HEK293 (cell line): ENCODE measurements around the gene P2RX7.

Experiments
- CTCF ChIA-PET: fragments of 350-600 bp; formaldehyde crosslinking; extraction: SDS; loops from one replicate; lab custom pipeline; 2021; ENCODE audit warnings: antibody characterized with exemption; lab: Yijun Ruan, JAX
- POLR2A ChIA-PET: fragments of 300-600 bp; formaldehyde crosslinking; extraction: SDS; loops from one replicate; lab custom pipeline; 2020; ENCODE audit warnings: antibody characterized with exemption, inconsistent platforms; lab: Yijun Ruan, JAX
- H3K27ac ChIP-seq: fragments of 200-500 bp; sonication (Bioruptor generic); 2 replicates; pipeline ENCODE4 v1.5.1; 2014; ENCODE audit warnings: low read depth, low read length, control low read depth, inconsistent platforms; ENCODE audit errors: extremely low read depth
- H3K36me3 ChIP-seq, 2 experiments: fragments of 200-500 bp in 1 of 2; sonication (Bioruptor generic) in 1 of 2; 1 replicate in 1 of 2; 2 replicates in 1 of 2; pipeline ENCODE4 v1.5.1; 2014 to 2017; ENCODE audit warnings: inconsistent platforms in 2 of 2, low read length in 2 of 2; ENCODE audit not compliant: control insufficient read depth in 2 of 2, insufficient read depth in 1 of 2
- H3K4me1 ChIP-seq: fragments of 200-500 bp; sonication (Bioruptor generic); 2 replicates; pipeline ENCODE4 v1.5.1; 2014; ENCODE audit warnings: mild to moderate bottlenecking, low read length, inconsistent platforms; ENCODE audit not compliant: control insufficient read depth, insufficient read depth
- H3K4me3 ChIP-seq: 2 replicates; pipeline ENCODE4 v1.5.1; 2011; ENCODE audit warnings: low read depth, mild to moderate bottlenecking, control low read depth, low read length, moderate library complexity
- H3K9me3 ChIP-seq: fragments of 200-500 bp; sonication (Bioruptor generic); 2 replicates; pipeline ENCODE4 v1.5.1; 2014; ENCODE audit warnings: low read depth, low read length, inconsistent platforms; ENCODE audit not compliant: control insufficient read depth, insufficient read depth
- GFI1B ChIP-seq: fragments of 450-650 bp; formaldehyde crosslinking; IDR thresholded peaks from 2 replicates; pipeline ENCODE4 v1.5.1; 2016; ENCODE audit warnings: missing biosample characterization, missing genetic modification characterization
- PRDM1 ChIP-seq: fragments of 450-650 bp; formaldehyde crosslinking; IDR thresholded peaks from 2 replicates; pipeline ENCODE4; 2016; ENCODE audit warnings: missing biosample characterization, missing genetic modification characterization
- SP7 ChIP-seq: fragments of 450-650 bp; formaldehyde crosslinking; IDR thresholded peaks from 2 replicates; pipeline ENCODE4 v1.5.1; 2016; ENCODE audit warnings: missing biosample characterization, missing genetic modification characterization
- ZBTB17 ChIP-seq: fragments of 450-650 bp; formaldehyde crosslinking; IDR thresholded peaks from 2 replicates; pipeline ENCODE4 v1.5.1; 2016; ENCODE audit warnings: missing biosample characterization, missing genetic modification characterization
- ZBTB7A ChIP-seq: fragments of 450-650 bp; formaldehyde crosslinking; IDR thresholded peaks from 2 replicates; pipeline ENCODE4 v1.5.1; 2016; ENCODE audit warnings: low read depth, missing biosample characterization, missing genetic modification characterization
- ZEB2 ChIP-seq: fragments of 450-650 bp; formaldehyde crosslinking; IDR thresholded peaks from 2 replicates; pipeline ENCODE4 v1.5.1; 2016; ENCODE audit warnings: missing biosample characterization, missing genetic modification characterization
- ZNF121 ChIP-seq: fragments of 450-650 bp; formaldehyde crosslinking; IDR thresholded peaks from 2 replicates; pipeline ENCODE4 v1.5.1; 2016; ENCODE audit warnings: missing biosample characterization, missing genetic modification characterization
- ZNF175 ChIP-seq: fragments of 450-650 bp; formaldehyde crosslinking; IDR thresholded peaks from 2 replicates; pipeline ENCODE4 v1.5.1; 2016; ENCODE audit warnings: missing biosample characterization, missing genetic modification characterization
- ZNF2 ChIP-seq: fragments of 450-650 bp; formaldehyde crosslinking; IDR thresholded peaks from 2 replicates; pipeline ENCODE4 v1.5.1; 2016; ENCODE audit warnings: missing biosample characterization, missing genetic modification characterization
- ZNF366 ChIP-seq: fragments of 450-650 bp; formaldehyde crosslinking; conservative IDR thresholded peaks from 2 replicates; pipeline ENCODE4 v1.5.1; 2016; ENCODE audit warnings: missing biosample characterization, missing genetic modification characterization
- ZNF830 ChIP-seq: fragments of 450-650 bp; IDR thresholded peaks from 2 replicates; pipeline ENCODE4 v1.5.0; 2018; ENCODE audit warnings: missing biosample characterization, missing genetic modification characterization, low read depth, mild to moderate bottlenecking, moderate library complexity
- ZNF837 ChIP-seq: fragments of 450-650 bp; formaldehyde crosslinking; IDR thresholded peaks from 2 replicates; pipeline ENCODE4 v1.5.1; 2016; ENCODE audit warnings: missing biosample characterization, missing genetic modification characterization
- TF ChIP-seq, protein P1 (sequence below): fragments of 450-650 bp; formaldehyde crosslinking; IDR thresholded peaks from 2 replicates; pipeline ENCODE4 v1.5.1; 2016; ENCODE audit warnings: missing biosample characterization, missing genetic modification characterization
- TF ChIP-seq, protein P2 (sequence below): fragments of 450-650 bp; formaldehyde crosslinking; IDR thresholded peaks from 2 replicates; pipeline ENCODE4 v1.5.1; 2016; ENCODE audit warnings: missing biosample characterization, missing genetic modification characterization
- TF ChIP-seq, protein P3 (sequence below): fragments of 450-650 bp; formaldehyde crosslinking; IDR thresholded peaks from 2 replicates; pipeline ENCODE4 v1.5.1; 2016; ENCODE audit warnings: missing biosample characterization, missing genetic modification characterization, borderline replicate concordance

The P2RX7 gene

DNA sequence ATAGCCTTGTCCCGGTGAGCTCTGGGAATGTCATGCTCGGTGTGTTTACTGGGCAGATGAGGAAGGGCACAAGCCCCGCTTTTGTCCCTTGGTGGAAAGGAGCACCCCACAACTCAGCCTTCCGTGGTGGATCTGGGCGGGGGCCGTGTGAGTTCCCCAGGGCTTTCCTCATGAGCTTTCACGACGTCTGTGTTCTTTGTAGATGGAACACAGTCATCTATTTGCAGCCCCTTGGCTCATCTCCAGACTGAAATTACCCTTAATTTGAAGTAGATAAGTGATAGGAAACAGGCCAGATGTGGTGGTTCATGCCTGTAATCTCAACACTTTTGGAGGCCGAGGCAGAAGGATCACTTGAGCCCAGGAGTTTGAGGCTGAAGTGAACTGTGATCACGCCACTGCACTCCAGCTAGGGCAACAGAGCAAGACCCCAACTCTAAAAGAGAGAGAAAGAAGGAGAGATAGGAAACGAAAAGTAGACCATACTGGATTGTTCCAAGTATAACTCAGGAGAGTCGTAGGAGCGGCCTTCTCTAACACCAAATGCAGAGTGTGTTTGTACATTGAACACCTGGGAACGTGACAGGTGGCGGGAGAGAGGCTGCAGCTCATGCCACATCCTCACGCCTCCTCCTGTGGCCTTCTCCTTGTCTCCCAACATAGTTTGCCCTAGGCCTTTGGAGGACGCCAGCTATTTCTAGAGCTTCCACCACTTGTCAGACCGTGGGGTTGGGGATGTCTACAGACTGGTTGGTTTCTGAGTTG, 86.1 kb downstream of the P2RX7 start:
- CTCF ChIA-PET: interaction anchor here (0.6 to 2.9 kb wide), 2 partner anchors 12 to 123 kb away, joined by 3 to 12 read pairs; no protein-coding TSS in a partner anchor
- TF ChIP-seq, protein P1, sequence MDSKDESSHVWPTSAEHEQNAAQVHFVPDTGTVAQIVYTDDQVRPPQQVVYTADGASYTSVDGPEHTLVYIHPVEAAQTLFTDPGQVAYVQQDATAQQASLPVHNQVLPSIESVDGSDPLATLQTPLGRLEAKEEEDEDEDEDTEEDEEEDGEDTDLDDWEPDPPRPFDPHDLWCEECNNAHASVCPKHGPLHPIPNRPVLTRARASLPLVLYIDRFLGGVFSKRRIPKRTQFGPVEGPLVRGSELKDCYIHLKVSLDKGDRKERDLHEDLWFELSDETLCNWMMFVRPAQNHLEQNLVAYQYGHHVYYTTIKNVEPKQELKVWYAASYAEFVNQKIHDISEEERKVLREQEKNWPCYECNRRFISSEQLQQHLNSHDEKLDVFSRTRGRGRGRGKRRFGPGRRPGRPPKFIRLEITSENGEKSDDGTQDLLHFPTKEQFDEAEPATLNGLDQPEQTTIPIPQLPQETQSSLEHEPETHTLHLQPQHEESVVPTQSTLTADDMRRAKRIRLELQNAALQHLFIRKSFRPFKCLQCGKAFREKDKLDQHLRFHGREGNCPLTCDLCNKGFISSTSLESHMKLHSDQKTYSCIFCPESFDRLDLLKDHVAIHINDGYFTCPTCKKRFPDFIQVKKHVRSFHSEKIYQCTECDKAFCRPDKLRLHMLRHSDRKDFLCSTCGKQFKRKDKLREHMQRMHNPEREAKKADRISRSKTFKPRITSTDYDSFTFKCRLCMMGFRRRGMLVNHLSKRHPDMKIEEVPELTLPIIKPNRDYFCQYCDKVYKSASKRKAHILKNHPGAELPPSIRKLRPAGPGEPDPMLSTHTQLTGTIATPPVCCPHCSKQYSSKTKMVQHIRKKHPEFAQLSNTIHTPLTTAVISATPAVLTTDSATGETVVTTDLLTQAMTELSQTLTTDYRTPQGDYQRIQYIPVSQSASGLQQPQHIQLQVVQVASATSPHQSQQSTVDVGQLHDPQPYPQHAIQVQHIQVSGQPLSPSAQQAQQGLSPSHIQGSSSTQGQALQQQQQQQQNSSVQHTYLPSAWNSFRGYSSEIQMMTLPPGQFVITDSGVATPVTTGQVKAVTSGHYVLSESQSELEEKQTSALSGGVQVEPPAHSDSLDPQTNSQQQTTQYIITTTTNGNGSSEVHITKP: peak; percentile 86
- TF ChIP-seq, protein P2, sequence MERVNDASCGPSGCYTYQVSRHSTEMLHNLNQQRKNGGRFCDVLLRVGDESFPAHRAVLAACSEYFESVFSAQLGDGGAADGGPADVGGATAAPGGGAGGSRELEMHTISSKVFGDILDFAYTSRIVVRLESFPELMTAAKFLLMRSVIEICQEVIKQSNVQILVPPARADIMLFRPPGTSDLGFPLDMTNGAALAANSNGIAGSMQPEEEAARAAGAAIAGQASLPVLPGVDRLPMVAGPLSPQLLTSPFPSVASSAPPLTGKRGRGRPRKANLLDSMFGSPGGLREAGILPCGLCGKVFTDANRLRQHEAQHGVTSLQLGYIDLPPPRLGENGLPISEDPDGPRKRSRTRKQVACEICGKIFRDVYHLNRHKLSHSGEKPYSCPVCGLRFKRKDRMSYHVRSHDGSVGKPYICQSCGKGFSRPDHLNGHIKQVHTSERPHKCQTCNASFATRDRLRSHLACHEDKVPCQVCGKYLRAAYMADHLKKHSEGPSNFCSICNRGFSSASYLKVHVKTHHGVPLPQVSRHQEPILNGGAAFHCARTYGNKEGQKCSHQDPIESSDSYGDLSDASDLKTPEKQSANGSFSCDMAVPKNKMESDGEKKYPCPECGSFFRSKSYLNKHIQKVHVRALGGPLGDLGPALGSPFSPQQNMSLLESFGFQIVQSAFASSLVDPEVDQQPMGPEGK (tag by site-specific recombination): no peak
- TF ChIP-seq ZEB2 (tag by site-specific recombination) (no peak), ZNF121 (tag by site-specific recombination) (peak; percentile 40)
- TF ChIP-seq, all 188 proteins: peak for 2
- no peaks in the 10 kb centered on the region for H3K9me3 ChIP-seq
- no peak overlapping the region for H3K4me3 ChIP-seq
- H3K36me3 ChIP-seq: peaks cover 0 to 37% of the 10 kb centered on the region in 2 experiments; a peak in 2 of 3 replicates
- POLR2A ChIA-PET: no interaction called here
- H3K27ac ChIP-seq: no peak overlapping the region
- no peaks in the 10 kb centered on the region for H3K4me1 ChIP-seq

DNA sequence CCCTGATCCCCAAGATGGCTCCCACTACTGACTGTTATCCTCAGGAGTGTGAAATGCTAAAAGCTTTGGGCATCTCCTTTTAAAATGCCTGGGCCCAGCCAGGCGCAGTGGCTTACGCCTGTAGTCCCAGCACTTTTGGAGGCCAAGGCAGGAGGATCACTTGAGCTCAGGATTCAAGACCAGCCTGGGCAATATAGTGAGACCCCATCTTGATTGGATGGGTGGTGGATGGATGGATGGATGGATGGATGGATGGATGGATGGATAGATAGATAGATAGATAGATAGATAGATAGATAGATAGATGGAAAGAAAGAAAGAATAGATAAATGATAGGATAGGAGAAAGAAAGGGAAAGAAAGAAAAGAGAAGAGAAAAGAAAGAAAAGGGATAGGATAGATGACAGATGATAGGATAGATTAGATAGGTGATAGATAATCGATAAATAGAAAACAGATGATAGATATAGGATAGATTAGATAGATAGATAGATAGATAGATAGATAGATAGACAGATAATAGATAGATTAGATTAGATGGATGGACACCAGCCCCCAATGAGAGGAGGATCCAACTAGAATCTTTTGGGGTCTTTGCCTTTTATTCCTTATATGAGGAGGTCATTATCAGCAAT, 86.8 kb downstream of the P2RX7 start:
- no peaks in the 10 kb centered on the region for H3K9me3 ChIP-seq
- H3K27ac ChIP-seq: no peak overlapping the region
- peaks cover 0 to 40% of the 10 kb centered on the region in 2 experiments; a peak in 2 of 3 replicates for H3K36me3 ChIP-seq
- H3K4me3 ChIP-seq: no peak overlapping the region
- CTCF ChIA-PET: interaction anchor here (0.6 kb wide), 1 partner anchor 123 kb away, joined by 3 read pairs; no protein-coding TSS in a partner anchor
- no peaks in the 10 kb centered on the region for H3K4me1 ChIP-seq
- POLR2A ChIA-PET: no interaction called here
- TF ChIP-seq ZNF121 (tag by site-specific recombination) (peak; percentile 83), ZNF175 (no peak), ZBTB17 (tag by site-specific recombination) (0 out of 2 replicates have a peak, but pooled peaks have one; percentile 29), ZNF366 (tag by site-specific recombination) (peak; percentile 97), ZNF830 (tag by site-specific recombination) (no peak), PRDM1 (0 out of 2 replicates have a peak, but pooled peaks have one; percentile 6)

DNA sequence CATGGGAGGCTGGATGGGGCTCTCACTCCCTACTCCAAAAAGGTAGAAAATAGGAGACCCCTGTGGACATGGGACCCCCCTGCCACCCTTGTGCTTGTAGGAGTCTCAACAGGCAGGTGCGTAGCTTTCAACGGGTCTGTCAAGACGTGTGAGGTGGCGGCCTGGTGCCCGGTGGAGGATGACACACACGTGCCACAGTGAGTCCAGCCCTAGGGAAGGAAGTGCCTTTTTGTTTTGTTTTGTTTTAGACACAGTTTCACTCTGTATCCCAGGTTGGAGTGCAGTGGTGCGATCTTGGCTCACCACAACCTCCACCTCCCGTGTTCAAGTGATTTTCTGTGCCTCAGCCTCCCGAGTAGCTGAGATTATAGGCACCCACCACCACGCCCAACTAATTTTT, 90.2 kb downstream of the P2RX7 start:
- no peak overlapping the region for H3K4me3 ChIP-seq
- H3K9me3 ChIP-seq: no peaks in the 10 kb centered on the region
- H3K36me3 ChIP-seq: peaks cover 8 to 39% of the 10 kb centered on the region in 2 experiments; a peak in 2 of 3 replicates
- POLR2A ChIA-PET: no interaction called here
- H3K27ac ChIP-seq: no peak overlapping the region
- no peaks in the 10 kb centered on the region for H3K4me1 ChIP-seq
- CTCF ChIA-PET: interaction anchor here (0.6 to 1.5 kb wide), 2 partner anchors 12 to 161 kb away, joined by 4 read pairs; no protein-coding TSS in a partner anchor
- TF ChIP-seq ZBTB7A (tag by site-specific recombination): no peak
- TF ChIP-seq GFI1B (tag by site-specific recombination): no peak
- no peak for TF ChIP-seq ZNF837 (tag by site-specific recombination)
- no peak for TF ChIP-seq SP7 (tag by site-specific recombination)
- TF ChIP-seq ZBTB17 (tag by site-specific recombination): no peak
- TF ChIP-seq ZNF2 (tag by site-specific recombination): no peak
- TF ChIP-seq, protein P3, sequence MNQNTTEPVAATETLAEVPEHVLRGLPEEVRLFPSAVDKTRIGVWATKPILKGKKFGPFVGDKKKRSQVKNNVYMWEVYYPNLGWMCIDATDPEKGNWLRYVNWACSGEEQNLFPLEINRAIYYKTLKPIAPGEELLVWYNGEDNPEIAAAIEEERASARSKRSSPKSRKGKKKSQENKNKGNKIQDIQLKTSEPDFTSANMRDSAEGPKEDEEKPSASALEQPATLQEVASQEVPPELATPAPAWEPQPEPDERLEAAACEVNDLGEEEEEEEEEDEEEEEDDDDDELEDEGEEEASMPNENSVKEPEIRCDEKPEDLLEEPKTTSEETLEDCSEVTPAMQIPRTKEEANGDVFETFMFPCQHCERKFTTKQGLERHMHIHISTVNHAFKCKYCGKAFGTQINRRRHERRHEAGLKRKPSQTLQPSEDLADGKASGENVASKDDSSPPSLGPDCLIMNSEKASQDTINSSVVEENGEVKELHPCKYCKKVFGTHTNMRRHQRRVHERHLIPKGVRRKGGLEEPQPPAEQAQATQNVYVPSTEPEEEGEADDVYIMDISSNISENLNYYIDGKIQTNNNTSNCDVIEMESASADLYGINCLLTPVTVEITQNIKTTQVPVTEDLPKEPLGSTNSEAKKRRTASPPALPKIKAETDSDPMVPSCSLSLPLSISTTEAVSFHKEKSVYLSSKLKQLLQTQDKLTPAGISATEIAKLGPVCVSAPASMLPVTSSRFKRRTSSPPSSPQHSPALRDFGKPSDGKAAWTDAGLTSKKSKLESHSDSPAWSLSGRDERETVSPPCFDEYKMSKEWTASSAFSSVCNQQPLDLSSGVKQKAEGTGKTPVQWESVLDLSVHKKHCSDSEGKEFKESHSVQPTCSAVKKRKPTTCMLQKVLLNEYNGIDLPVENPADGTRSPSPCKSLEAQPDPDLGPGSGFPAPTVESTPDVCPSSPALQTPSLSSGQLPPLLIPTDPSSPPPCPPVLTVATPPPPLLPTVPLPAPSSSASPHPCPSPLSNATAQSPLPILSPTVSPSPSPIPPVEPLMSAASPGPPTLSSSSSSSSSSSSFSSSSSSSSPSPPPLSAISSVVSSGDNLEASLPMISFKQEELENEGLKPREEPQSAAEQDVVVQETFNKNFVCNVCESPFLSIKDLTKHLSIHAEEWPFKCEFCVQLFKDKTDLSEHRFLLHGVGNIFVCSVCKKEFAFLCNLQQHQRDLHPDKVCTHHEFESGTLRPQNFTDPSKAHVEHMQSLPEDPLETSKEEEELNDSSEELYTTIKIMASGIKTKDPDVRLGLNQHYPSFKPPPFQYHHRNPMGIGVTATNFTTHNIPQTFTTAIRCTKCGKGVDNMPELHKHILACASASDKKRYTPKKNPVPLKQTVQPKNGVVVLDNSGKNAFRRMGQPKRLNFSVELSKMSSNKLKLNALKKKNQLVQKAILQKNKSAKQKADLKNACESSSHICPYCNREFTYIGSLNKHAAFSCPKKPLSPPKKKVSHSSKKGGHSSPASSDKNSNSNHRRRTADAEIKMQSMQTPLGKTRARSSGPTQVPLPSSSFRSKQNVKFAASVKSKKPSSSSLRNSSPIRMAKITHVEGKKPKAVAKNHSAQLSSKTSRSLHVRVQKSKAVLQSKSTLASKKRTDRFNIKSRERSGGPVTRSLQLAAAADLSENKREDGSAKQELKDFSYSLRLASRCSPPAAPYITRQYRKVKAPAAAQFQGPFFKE (tag by site-specific recombination): no peak
